ENCODE data around the gene RUFY4. TPM values are rescaled to one million over a fixed set of nuclear protein-coding genes. Genes with fewer than 3 reads are reported as not detected.

RUFY4 gene
- total RNA-seq, 1 experiment from 2014 or later = 0.66 TPM

- no CpG with 5 or more reads among the region's 3 CpGs for WGBS (ENCODE audit: extremely low coverage, insufficient read length, low lambda C conversion rate)
- no peaks in the 10 kb centered on the region for H3K79me2 ChIP-seq (ENCODE audit: insufficient read depth, low read length)
- H4K8ac ChIP-seq (replicated peaks; ENCODE audit: insufficient read length, low read depth, low read length) = no peak overlapping the region
- no peak overlapping the region for H3K4ac ChIP-seq (ENCODE audit: low read depth, low read length)
- Mint-ChIP-seq H3K9me3 (no peaks in the 10 kb centered on the region), H3K4me1 (no peaks in the 10 kb centered on the region), H3K27me3 (ENCODE audit: low read depth) (peaks cover 41% of the 10 kb centered on the region), H3K27ac (no peak overlapping the region), H3K4me3 (no peak overlapping the region), H3K36me3 (ENCODE audit: insufficient read depth in 1 of 3, low read depth in 3 of 3) (no peaks in the 10 kb centered on the region; a peak in 1 of 7 replicates)
- H2AK5ac ChIP-seq (ENCODE audit: insufficient read length, low read length) = no peak overlapping the region
- no peak overlapping the region for H2BK20ac ChIP-seq (ENCODE audit: low read depth, low read length, poor library complexity, severe bottlenecking)
- no peak for DNase-seq
- no peak overlapping the region for H3K23ac ChIP-seq (ENCODE audit: insufficient read length, low read depth, low read length)
- H3K4me1 ChIP-seq (ENCODE audit: insufficient read depth, low read length) = no peaks in the 10 kb centered on the region
- no peak overlapping the region for H2BK120ac ChIP-seq (ENCODE audit: low read depth, low read length, poor library complexity, severe bottlenecking)
- H3K27me3 ChIP-seq (ENCODE audit: insufficient read depth, low read length) = no peaks in the 10 kb centered on the region
- H2AFZ ChIP-seq (ENCODE audit: low read length) = no peak overlapping the region
- H3K27ac ChIP-seq (ENCODE audit: insufficient read length, low read depth, low read length) = no peak overlapping the region
- H4K20me1 ChIP-seq (ENCODE audit: control insufficient read depth, insufficient read depth, insufficient read length) = no peaks in the 10 kb centered on the region
- H3K79me1 ChIP-seq (ENCODE audit: insufficient read depth, low read depth, low read length, poor library complexity, severe bottlenecking) = no peaks in the 10 kb centered on the region
- H4K91ac ChIP-seq (ENCODE audit: insufficient read length, low read depth, low read length) = no peak overlapping the region
- no peaks in the 10 kb centered on the region for H3K23me2 ChIP-seq (ENCODE audit: insufficient read length, low read depth, low read length, poor library complexity, severe bottlenecking)
- TF ChIP-seq CTCF (conservative IDR thresholded peaks at IDR 0.05) = no peak
- no peak overlapping the region for H3K14ac ChIP-seq (ENCODE audit: insufficient read depth, low read length)
- H3K9me3 ChIP-seq (ENCODE audit: control insufficient read depth, low read depth, low read length) = no peaks in the 10 kb centered on the region
- no peak overlapping the region for H3K56ac ChIP-seq (ENCODE audit: insufficient read length, low read depth, low read length)
- H2BK5ac ChIP-seq (ENCODE audit: insufficient read length, low read length) = no peak overlapping the region
- H4K5ac ChIP-seq (ENCODE audit: insufficient read length, low read depth, low read length) = no peak overlapping the region
- no peak overlapping the region for H2BK12ac ChIP-seq (ENCODE audit: insufficient read length, low read depth, low read length)
- no peak overlapping the region for H3T11ph ChIP-seq (ENCODE audit: low read length)
- no peak overlapping the region for H2BK15ac ChIP-seq (ENCODE audit: low read depth, low read length)
- no peak overlapping the region for H3K9ac ChIP-seq (ENCODE audit: extremely low read depth, insufficient read length, low read length)
- no peak overlapping the region for H3K18ac ChIP-seq (ENCODE audit: insufficient read length, low read depth, low read length)
- H3K4me2 ChIP-seq (ENCODE audit: insufficient read depth, insufficient read length, low read length) = no peak overlapping the region
Measured at GRCh38 chr2:218059289-218059688, 9.8 kb upstream of the RUFY4 start.

Data from H9 (cell line).